HEK293 (cell line): Measurements from ENCODE around the gene GARIN5B.

Experiments used
- MEIS1 ChIP-seq: sonication (generic); formaldehyde crosslinking; IDR thresholded peaks from 2 replicates; pipeline ENCODE4 v1.8.1; 2022; ENCODE audit warnings: missing genetic modification reagents, mild to moderate bottlenecking, borderline replicate concordance
- SCRT2 ChIP-seq: fragments of 450-650 bp; formaldehyde crosslinking; IDR thresholded peaks from 2 replicates; pipeline ENCODE4 v1.5.1; 2016; ENCODE audit warnings: missing biosample characterization, missing genetic modification characterization
- ZNF354C ChIP-seq: fragments of 450-650 bp; formaldehyde crosslinking; IDR thresholded peaks from 2 replicates; pipeline ENCODE4 v1.5.1; 2016; ENCODE audit warnings: missing biosample characterization, missing genetic modification characterization, low read depth, borderline replicate concordance
- ZNF776 ChIP-seq: fragments of 450-650 bp; formaldehyde crosslinking; IDR thresholded peaks from 2 replicates; pipeline ENCODE4 v1.5.0; 2017; ENCODE audit warnings: missing biosample characterization, missing genetic modification characterization, borderline replicate concordance
- TF ChIP-seq, protein P1 (sequence below): fragments of 450-650 bp; formaldehyde crosslinking; IDR thresholded peaks from 2 replicates; pipeline ENCODE4 v1.5.1; 2016; ENCODE audit warnings: missing biosample characterization, missing genetic modification characterization
- TF ChIP-seq, protein P2 (sequence below): fragments of 450-650 bp; formaldehyde crosslinking; IDR thresholded peaks from 2 replicates; pipeline ENCODE4 v1.5.1; 2016; ENCODE audit warnings: missing biosample characterization, missing genetic modification characterization
- TF ChIP-seq, protein P3 (sequence below): fragments of 450-650 bp; formaldehyde crosslinking; IDR thresholded peaks from 2 replicates; pipeline ENCODE4 v1.5.1; 2016; ENCODE audit warnings: missing biosample characterization, missing genetic modification characterization

DNA sequence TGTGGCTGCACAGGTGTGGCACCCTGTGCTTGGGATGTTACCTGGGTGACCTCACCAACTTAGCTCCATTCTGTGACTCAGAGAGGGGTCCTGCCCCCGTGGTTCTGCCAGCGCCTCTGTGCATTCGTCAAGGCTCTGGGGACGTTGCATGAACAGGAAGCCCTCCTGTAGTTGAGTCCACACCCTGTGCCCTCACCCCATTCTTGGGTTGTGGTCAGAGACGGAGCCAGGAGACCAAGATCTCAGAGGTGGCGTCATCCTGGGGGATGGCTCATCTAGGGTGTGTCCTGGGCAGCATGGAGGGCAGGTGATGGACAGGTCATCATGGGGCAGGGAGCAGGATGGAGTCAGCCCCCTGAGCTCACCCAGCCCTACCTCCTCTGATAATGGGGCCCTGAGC lies 11.0 kb downstream of the GARIN5B start:
- TF ChIP-seq, protein P1, sequence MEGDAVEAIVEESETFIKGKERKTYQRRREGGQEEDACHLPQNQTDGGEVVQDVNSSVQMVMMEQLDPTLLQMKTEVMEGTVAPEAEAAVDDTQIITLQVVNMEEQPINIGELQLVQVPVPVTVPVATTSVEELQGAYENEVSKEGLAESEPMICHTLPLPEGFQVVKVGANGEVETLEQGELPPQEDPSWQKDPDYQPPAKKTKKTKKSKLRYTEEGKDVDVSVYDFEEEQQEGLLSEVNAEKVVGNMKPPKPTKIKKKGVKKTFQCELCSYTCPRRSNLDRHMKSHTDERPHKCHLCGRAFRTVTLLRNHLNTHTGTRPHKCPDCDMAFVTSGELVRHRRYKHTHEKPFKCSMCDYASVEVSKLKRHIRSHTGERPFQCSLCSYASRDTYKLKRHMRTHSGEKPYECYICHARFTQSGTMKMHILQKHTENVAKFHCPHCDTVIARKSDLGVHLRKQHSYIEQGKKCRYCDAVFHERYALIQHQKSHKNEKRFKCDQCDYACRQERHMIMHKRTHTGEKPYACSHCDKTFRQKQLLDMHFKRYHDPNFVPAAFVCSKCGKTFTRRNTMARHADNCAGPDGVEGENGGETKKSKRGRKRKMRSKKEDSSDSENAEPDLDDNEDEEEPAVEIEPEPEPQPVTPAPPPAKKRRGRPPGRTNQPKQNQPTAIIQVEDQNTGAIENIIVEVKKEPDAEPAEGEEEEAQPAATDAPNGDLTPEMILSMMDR (tag by site-specific recombination): no peak
- TF ChIP-seq SCRT2 (tag by site-specific recombination): no peak
- TF ChIP-seq ZNF354C (tag by site-specific recombination): no peak
- no peak for TF ChIP-seq ZNF776
- TF ChIP-seq MEIS1 (CRISPR knock-in tag): no peak
- TF ChIP-seq, protein P2, sequence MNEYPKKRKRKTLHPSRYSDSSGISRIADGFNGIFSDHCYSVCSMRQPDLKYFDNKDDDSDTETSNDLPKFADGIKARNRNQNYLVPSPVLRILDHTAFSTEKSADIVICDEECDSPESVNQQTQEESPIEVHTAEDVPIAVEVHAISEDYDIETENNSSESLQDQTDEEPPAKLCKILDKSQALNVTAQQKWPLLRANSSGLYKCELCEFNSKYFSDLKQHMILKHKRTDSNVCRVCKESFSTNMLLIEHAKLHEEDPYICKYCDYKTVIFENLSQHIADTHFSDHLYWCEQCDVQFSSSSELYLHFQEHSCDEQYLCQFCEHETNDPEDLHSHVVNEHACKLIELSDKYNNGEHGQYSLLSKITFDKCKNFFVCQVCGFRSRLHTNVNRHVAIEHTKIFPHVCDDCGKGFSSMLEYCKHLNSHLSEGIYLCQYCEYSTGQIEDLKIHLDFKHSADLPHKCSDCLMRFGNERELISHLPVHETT: no peak
- TF ChIP-seq, protein P3, sequence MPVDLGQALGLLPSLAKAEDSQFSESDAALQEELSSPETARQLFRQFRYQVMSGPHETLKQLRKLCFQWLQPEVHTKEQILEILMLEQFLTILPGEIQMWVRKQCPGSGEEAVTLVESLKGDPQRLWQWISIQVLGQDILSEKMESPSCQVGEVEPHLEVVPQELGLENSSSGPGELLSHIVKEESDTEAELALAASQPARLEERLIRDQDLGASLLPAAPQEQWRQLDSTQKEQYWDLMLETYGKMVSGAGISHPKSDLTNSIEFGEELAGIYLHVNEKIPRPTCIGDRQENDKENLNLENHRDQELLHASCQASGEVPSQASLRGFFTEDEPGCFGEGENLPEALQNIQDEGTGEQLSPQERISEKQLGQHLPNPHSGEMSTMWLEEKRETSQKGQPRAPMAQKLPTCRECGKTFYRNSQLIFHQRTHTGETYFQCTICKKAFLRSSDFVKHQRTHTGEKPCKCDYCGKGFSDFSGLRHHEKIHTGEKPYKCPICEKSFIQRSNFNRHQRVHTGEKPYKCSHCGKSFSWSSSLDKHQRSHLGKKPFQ: no peak
